SU-DHL-6 (cell line): ENCODE results near the gene UQCR11.

ENCODE experiments used
- H2AFZ ChIP-seq: fragments of 200-600 bp; sonication (generic); 2 replicates; pipeline ENCODE4 v1.6.1; 2014; ENCODE audit warnings: low read depth, mild to moderate bottlenecking, moderate library complexity, mixed read lengths, antibody characterized with exemption, low read length; ENCODE audit not compliant: severe bottlenecking
- H3F3A ChIP-seq: fragments of 200-600 bp; shearing (Covaris generic); 2 replicates; pipeline ENCODE4 v1.6.0; 2016; ENCODE audit warnings: antibody characterized with exemption, mild to moderate bottlenecking; ENCODE audit not compliant: insufficient read depth
- H3K27ac ChIP-seq: fragments of 200-600 bp; sonication (generic); 2 replicates; pipeline ENCODE4 v1.5.1; 2016; ENCODE audit warnings: low read depth, mild to moderate bottlenecking, low read length, moderate library complexity, mixed read lengths
- H3K27me3 ChIP-seq: fragments of 200-600 bp; sonication (generic), shearing (Covaris generic); 2 replicates; pipeline ENCODE4 v1.6.0; 2014; ENCODE audit warnings: mild to moderate bottlenecking, low read length
- H3K36me3 ChIP-seq: fragments of 200-600 bp; sonication (generic); 2 replicates; pipeline ENCODE4 v1.6.1; 2014; ENCODE audit warnings: mild to moderate bottlenecking, low read length, mixed read lengths
- H3K4me2 ChIP-seq: fragments of 300-600, 200-600 bp; shearing (Covaris generic), sonication (generic); 2 replicates; pipeline ENCODE4 v1.6.0; 2014; ENCODE audit warnings: low read length, low read depth, mild to moderate bottlenecking; ENCODE audit not compliant: poor library complexity, severe bottlenecking
- H3K4me3 ChIP-seq: fragments of 200-600 bp; sonication (generic); 2 replicates; pipeline ENCODE4 v1.5.1; 2014; ENCODE audit warnings: antibody characterized with exemption, low read length, mild to moderate bottlenecking, mixed read lengths; ENCODE audit not compliant: insufficient read depth, poor library complexity, severe bottlenecking
- H3K79me2 ChIP-seq: fragments of 200-600 bp; sonication (generic); 2 replicates; pipeline ENCODE4 v1.6.1; 2014; ENCODE audit warnings: mild to moderate bottlenecking, low read length, moderate library complexity; ENCODE audit not compliant: insufficient read depth
- H3K9ac ChIP-seq: fragments of 200-600 bp; sonication (generic); 2 replicates; pipeline ENCODE4 v1.7.0; 2014; ENCODE audit warnings: mild to moderate bottlenecking, low read length
- H3K9me2 ChIP-seq: fragments of 200-600 bp; sonication (generic); replicated peaks from 2 replicates; pipeline ENCODE4 v1.6.1; 2014; ENCODE audit warnings: low read length; ENCODE audit not compliant: insufficient read depth
- H3K9me3 ChIP-seq: fragments of 200-600 bp; sonication (generic); 2 replicates; pipeline ENCODE4 v1.6.1; 2014; ENCODE audit warnings: low read length, mixed read lengths; ENCODE audit not compliant: insufficient read depth
- H4K20me1 ChIP-seq: fragments of 200-600 bp; sonication (generic); 2 replicates; pipeline ENCODE4 v1.6.1; 2014; ENCODE audit warnings: low read depth, mild to moderate bottlenecking, antibody characterized with exemption, low read length, moderate library complexity, mixed read lengths
- EZH2phosphoT487 ChIP-seq: fragments of 200-600 bp; sonication (generic), shearing (Covaris generic); conservative IDR thresholded peaks from 2 replicates; pipeline ENCODE4 v1.6.1; 2018; ENCODE audit warnings: mild to moderate bottlenecking, antibody characterized with exemption, low read length, moderate library complexity, mixed read lengths
- TF ChIP-seq, protein P1 (sequence below): fragments of 200-600 bp; sonication (generic); IDR thresholded peaks from one replicate; pipeline ENCODE4 v1.5.1; 2017; ENCODE audit warnings: antibody characterized with exemption, mild to moderate bottlenecking, low read length, moderate library complexity; ENCODE audit not compliant: insufficient read depth, poor library complexity, severe bottlenecking

UQCR11 gene

DNA sequence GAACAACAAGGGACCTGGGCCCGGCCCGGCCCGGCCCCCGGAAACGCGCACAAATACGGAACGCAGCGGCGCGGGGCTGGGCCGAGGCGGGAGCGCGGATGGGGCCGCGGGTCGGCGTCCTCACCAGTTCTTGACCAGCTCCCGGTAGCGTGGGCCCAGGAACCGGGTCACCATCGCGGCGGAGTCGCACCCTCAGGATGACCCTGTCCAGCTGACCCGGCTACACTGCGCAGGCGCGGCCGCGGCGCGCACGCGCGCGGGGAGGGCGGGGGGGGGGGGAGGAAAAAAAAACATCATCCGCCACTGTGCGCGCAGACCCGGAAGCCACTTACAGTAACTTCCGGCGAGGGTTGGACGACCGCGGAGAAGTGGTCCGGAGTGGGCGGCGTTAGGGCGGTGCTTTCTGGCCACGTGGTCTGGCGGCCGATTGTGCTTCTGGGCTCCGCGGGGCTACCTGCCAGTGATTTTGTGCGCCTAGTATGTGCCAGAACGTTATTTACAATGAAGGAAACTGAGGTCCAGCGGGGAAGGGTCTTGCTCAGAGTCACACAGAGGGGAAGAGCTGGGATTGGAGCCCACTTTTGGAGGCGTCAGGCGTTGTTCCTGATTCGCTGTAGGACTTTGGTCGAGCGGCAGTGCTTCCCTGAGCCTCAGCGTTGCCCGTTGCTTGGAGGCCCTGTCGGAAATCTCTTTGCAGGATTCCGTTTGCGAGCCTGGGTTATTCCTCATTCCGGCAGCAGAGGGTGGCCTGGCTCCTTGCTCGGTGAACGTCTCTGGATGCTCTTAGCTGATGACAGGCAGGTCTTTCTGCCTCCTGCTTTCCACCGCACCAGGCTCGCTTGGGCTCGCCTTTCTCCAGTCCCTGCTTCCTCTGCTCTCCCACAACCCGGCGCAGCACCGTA, at the start of gene UQCR11:
Gene UQCR11, minus strand, starts transcription at position 227 of the 902 bp plus-strand sequence. Its CDS starts 53 bp downstream, at position 174.
- TF ChIP-seq EZH2phosphoT487, result no peak
- TF ChIP-seq, protein P1, sequence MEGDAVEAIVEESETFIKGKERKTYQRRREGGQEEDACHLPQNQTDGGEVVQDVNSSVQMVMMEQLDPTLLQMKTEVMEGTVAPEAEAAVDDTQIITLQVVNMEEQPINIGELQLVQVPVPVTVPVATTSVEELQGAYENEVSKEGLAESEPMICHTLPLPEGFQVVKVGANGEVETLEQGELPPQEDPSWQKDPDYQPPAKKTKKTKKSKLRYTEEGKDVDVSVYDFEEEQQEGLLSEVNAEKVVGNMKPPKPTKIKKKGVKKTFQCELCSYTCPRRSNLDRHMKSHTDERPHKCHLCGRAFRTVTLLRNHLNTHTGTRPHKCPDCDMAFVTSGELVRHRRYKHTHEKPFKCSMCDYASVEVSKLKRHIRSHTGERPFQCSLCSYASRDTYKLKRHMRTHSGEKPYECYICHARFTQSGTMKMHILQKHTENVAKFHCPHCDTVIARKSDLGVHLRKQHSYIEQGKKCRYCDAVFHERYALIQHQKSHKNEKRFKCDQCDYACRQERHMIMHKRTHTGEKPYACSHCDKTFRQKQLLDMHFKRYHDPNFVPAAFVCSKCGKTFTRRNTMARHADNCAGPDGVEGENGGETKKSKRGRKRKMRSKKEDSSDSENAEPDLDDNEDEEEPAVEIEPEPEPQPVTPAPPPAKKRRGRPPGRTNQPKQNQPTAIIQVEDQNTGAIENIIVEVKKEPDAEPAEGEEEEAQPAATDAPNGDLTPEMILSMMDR, result peak; percentile 23

DNA sequence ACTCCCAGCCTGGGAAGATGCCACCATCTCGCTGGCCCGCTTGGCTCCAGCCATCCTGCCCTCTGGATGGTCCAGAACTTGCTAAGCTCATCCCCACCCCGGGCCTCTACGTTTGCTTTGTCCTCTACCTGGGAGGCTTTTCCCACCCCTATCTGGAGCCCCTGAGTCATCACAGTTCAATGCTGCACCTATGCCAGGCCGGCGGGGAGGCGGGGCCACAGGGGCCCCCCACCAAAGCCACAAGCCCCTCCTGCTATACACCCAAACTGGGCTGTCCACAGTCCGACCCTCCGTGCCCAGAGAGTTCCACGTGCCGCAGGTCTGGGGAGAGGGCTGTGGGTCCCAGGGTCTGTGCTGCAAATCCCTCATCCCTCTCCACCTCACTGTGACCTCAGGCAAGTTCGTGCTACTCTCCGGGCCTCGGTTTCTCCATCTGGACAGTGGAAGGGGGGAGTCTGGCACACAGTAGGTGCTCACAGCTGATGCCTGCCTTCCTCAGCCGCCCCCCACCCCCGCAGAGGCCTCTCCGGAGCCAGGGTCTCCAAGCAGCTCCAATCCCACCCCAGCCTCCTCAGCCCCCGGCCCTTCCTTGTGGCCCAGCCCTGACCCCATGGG, 49.0 kb upstream of the UQCR11 start:
- Histone ChIP-seq H3F3A (peaks cover 22% of the 10 kb centered on the region), H3K9ac (no peak overlapping the region), H3K27me3 (no peaks in the 10 kb centered on the region), H3K36me3 (no peaks in the 10 kb centered on the region), H3K4me3 (no peak overlapping the region), H3K27ac (no peak overlapping the region), H2AFZ (no peak overlapping the region), H3K9me3 (no peaks in the 10 kb centered on the region), H4K20me1 (no peaks in the 10 kb centered on the region), H3K79me2 (peaks cover 27% of the 10 kb centered on the region), H3K9me2 (no peaks in the 10 kb centered on the region), H3K4me2 (no peak overlapping the region)
- TF ChIP-seq EZH2phosphoT487, result no peak
- TF ChIP-seq, protein P1, result no peak

More for the DNA sequence above, at the start of gene UQCR11:
- H4K20me1 ChIP-seq, result no peaks in the 10 kb centered on the region; the same call in 1 of the 2 replicates
- H3K36me3 ChIP-seq, result no peaks in the 10 kb centered on the region
- H3F3A ChIP-seq, result peaks cover 50% of the 10 kb centered on the region
- peaks cover 47% of the 10 kb centered on the region for H3K79me2 ChIP-seq
- peak within 1 kb of the TSS; percentile 100 for H3K4me3 ChIP-seq
- peak within 1 kb of the TSS; percentile 49 for H2AFZ ChIP-seq
- no peaks in the 10 kb centered on the region for H3K27me3 ChIP-seq
- no peaks in the 10 kb centered on the region for H3K9me3 ChIP-seq
- peak within 1 kb of the TSS; percentile 99 for H3K9ac ChIP-seq
- H3K9me2 ChIP-seq, result no peaks in the 10 kb centered on the region
- peak within 1 kb of the TSS; percentile 94 for H3K4me2 ChIP-seq
- peak within 1 kb of the TSS; percentile 93 for H3K27ac ChIP-seq

DNA sequence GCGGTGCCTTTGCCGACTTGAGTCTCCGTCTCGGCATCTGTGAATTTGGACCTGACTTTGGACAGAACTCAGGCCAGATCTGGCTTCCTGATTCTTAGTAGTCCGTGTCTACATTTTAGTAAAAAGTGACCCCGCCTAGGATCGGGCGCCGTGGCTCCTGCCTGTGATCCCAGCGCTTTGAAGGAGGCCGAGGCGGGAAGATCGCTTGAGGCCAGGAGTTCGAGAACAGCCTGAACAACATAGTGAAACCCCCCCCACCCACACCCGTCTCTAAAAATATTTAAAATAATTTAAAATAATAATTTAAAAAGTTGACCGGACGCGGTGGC, 48.0 kb upstream of the UQCR11 start:
- peak overlapping the region; percentile 89 for H2AFZ ChIP-seq

More for the DNA sequence above, 48.0 kb upstream of the UQCR11 start:
- TF ChIP-seq, protein P1, result no peak
- no peak for TF ChIP-seq EZH2phosphoT487
- Histone ChIP-seq H3K79me2 (peaks cover 28% of the 10 kb centered on the region), H4K20me1 (no peaks in the 10 kb centered on the region), H3K9ac (peak overlapping the region; percentile 81), H3K4me3 (peak overlapping the region; percentile 91), H3K27me3 (no peaks in the 10 kb centered on the region), H3K4me2 (peak overlapping the region; percentile 94), H3K9me2 (no peaks in the 10 kb centered on the region), H3F3A (peaks cover 30% of the 10 kb centered on the region), H3K27ac (peak overlapping the region; percentile 92), H3K36me3 (no peaks in the 10 kb centered on the region), H3K9me3 (no peaks in the 10 kb centered on the region)
